ENCODE results near the gene PIP4K2C.

DNA sequence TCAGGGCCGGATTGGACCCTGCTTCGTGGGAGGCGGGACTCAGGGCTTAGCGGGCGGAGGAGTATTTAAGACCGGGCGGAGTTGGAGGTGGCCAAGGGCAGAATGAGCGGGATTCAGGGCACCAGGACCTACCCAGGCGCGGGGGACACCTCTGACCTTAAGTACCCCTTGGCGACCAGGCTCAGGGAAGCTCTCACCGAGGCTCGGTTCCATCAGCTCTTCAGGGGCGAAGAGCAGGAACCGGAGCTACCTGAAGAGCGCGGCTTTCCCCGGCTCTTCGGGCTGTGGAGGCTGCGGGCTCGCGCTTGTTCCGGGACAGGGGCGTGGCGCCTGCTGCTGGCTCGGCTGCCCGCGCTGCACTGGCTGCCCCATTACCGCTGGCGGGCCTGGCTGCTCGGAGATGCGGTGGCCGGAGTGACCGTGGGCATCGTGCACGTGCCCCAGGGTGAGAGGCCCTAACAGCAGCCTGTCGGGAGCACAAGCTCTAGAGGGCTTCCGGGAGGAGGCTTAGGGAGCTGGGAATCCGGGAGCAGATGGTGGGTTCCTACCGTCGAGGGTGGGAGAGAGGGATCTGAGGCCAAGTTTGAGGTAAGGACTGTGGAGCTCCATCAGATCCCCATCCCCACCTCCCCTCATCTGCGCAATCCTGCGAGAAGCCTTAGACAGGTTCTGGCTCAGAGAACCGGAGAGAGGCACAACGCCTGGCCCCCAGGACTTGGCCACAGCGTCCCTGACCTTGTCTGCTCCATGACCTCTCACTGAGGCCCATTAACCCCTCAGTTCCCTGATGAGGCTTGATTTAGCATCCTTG lies 28.6 kb downstream of the PIP4K2C start:
- TF ChIP-seq, protein P1, sequence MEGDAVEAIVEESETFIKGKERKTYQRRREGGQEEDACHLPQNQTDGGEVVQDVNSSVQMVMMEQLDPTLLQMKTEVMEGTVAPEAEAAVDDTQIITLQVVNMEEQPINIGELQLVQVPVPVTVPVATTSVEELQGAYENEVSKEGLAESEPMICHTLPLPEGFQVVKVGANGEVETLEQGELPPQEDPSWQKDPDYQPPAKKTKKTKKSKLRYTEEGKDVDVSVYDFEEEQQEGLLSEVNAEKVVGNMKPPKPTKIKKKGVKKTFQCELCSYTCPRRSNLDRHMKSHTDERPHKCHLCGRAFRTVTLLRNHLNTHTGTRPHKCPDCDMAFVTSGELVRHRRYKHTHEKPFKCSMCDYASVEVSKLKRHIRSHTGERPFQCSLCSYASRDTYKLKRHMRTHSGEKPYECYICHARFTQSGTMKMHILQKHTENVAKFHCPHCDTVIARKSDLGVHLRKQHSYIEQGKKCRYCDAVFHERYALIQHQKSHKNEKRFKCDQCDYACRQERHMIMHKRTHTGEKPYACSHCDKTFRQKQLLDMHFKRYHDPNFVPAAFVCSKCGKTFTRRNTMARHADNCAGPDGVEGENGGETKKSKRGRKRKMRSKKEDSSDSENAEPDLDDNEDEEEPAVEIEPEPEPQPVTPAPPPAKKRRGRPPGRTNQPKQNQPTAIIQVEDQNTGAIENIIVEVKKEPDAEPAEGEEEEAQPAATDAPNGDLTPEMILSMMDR (conservative IDR thresholded peaks at IDR 0.05; ENCODE audit: low read depth, low read length): no peak
- no peak for TF ChIP-seq RAD21 (IDR thresholded peaks at IDR 0.05; ENCODE audit: low read length)
- no peak for TF ChIP-seq POLR2A (IDR thresholded peaks at IDR 0.05; ENCODE audit: low read depth, low read length)

Data from IMR-90 (cell line).